Cardiac fibroblast (primary cell): ENCODE data around the gene SLAMF6.

Experiments used
- DNase-seq, 2 donors: peaks; one replicate each; pipeline versions ENCODE4 v3.0.0 to v3.0.0-alpha.2; 2010; ENCODE audit warnings: low read depth in 2 of 2
- H3K4me3 ChIP-seq, 2 donors: replicated peaks in 1 of 2; 1 replicate in 1 of 2; 2 replicates in 1 of 2; pipeline ENCODE4 v1.5.1; 2011; ENCODE audit warnings: low read depth in 2 of 2, low read length in 2 of 2, mild to moderate bottlenecking in 2 of 2, moderate library complexity in 1 of 2
- TF ChIP-seq, protein P1 (sequence below): IDR thresholded peaks from one replicate; pipeline ENCODE4 v1.5.1; 2011; ENCODE audit warnings: low read depth, mild to moderate bottlenecking, low read length, inconsistent platforms

Gene SLAMF6

DNA sequence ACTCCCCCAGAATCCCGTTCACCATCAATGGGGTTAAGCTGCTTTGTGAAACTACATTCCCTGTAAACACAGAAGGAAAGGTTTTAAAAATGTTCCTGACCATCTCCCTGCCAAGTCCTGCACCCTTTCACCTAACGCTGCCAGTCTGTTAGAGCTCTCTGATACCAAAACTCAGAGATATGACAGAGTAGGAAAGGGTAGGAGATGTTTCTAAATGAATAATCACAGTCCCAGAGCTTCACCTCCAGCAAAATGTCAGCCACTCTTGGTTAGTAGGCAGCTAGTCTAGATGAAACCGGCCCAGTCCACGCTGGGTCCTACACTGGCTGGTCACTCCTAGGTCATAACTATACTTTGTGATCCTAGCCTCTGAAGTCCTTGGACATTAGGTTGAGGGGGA, 26.7 kb downstream of the SLAMF6 start:
- no peak overlapping the region for H3K4me3 ChIP-seq
- TF ChIP-seq, protein P1, sequence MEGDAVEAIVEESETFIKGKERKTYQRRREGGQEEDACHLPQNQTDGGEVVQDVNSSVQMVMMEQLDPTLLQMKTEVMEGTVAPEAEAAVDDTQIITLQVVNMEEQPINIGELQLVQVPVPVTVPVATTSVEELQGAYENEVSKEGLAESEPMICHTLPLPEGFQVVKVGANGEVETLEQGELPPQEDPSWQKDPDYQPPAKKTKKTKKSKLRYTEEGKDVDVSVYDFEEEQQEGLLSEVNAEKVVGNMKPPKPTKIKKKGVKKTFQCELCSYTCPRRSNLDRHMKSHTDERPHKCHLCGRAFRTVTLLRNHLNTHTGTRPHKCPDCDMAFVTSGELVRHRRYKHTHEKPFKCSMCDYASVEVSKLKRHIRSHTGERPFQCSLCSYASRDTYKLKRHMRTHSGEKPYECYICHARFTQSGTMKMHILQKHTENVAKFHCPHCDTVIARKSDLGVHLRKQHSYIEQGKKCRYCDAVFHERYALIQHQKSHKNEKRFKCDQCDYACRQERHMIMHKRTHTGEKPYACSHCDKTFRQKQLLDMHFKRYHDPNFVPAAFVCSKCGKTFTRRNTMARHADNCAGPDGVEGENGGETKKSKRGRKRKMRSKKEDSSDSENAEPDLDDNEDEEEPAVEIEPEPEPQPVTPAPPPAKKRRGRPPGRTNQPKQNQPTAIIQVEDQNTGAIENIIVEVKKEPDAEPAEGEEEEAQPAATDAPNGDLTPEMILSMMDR: no peak
- DNase-seq: no peak

DNA sequence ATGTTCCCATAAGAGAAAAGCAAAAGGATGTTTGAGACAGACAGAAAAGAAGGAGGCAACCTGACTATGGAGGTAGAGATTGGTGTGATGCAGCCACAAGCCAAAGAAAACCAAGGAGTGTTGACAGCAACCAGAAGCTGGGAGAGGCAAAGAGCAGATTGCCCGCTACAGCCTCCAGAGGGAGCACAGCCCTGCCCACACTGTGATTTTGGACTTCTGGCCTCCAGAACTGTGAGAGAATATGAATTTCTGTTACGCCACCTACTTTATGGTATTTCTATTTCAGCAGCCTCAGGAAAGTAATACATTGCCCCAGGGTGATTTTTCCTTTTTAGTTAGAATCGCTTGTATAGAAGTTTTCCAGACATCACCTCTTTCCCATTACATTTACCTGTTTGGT, 28.4 kb downstream of the SLAMF6 start:
- DNase-seq: peak in 1 of 2 donors; percentile 3
- no peak overlapping the region for H3K4me3 ChIP-seq
- TF ChIP-seq, protein P1: no peak

DNA sequence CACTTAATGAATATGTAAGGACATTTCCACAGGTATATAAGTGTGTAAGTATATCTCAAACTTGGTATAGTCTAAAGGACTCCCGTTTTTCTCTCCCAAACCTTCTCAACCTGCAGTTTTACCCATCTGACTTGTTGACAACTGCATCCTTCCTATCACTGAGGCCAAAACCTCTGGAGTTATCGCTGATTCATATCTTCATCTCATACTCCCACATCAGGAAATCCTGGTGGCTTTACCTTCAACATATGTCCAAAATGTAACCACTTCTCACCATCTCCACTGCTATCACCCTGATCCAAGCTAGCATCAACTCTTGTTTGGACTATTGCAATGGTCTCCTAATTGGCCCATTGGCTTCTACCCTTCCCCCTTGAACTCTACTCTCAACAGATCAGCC, 30.4 kb downstream of the SLAMF6 start:
- no peak for DNase-seq
- TF ChIP-seq, protein P1: no peak
- H3K4me3 ChIP-seq: no peak overlapping the region

DNA sequence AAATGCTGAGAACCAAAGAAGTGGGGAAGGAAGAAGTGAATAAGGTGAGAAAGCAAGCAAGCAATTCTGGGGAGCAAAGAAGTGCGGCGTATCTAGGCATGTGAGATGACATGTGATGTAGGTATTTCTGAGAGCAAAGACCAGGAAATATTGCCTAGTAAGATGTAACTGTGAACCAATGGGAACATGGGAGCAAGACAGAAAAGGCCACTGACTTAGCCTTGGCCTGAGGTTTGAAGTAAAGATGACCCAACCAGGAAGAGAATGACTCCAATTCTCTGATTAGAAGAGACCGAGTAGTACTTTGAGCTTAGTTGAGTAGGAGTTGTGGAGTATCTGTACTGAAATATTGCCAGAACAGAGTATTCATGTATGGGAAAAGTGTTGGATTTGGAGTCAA, 31.1 kb downstream of the SLAMF6 start:
- DNase-seq: no peak
- H3K4me3 ChIP-seq: no peak overlapping the region
- TF ChIP-seq, protein P1: no peak

DNA sequence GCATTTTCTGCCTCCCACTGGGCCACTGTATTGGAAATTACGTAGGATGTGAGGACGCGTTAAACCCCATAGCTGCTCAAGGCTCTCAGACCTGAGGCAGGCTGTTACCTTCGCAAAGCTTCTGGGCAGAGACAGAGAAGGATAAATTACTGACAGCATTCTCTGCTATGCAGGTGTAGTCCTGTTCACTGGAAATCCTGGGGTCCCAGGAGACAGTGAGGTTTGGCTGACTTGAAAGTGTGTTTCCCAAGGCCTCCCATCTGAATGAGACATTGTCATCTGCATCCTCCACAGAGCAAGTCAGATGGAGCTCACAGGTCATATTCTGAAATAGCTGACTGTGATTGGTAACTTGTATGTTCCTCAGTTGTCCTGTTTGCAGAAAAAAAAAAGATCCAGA, 32.0 kb downstream of the SLAMF6 start:
- no peak overlapping the region for H3K4me3 ChIP-seq
- TF ChIP-seq, protein P1: no peak
- DNase-seq: no peak

DNA sequence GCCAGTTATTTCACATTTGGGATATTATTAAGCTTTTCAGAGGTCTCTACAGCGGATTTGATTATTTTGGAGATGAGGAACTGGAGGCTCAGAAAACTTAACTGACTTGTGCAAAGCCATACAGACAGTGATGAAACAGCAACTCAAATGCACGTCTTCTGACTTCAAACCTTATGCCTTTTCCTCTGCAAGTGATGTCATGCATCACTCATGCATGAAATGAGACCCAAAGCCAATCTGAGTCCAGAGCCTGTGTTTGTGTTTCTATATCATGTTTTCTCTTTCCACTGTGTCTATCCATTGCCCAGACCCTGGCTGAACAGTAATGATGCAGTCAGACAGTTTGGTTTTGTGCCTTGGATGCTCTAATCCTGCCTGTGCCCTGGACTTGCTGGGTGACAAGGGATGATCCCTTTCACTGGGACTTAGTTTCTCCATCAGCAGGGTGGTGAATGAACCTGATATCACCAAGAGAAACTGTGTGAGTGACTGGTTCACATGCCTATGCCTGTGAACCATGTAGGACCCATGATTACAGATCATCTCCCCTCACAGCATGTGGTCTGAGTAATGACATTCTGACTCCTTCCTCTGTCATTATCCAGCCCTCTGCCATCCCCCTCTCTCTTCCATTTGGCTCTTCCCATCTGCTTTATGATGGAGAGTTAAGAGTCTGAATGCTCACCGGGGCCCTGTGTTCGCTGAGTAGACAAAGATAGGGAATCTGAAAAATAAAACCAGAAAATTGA, 33.4 kb downstream of the SLAMF6 start:
- H3K4me3 ChIP-seq: no peak overlapping the region
- DNase-seq: no peak
- TF ChIP-seq, protein P1: no peak
